ENCODE results near the gene LRP5.

- no peak for TF ChIP-seq CTCF (IDR thresholded peaks at IDR 0.05)
- no peak for TF ChIP-seq EP300 (IDR thresholded peaks at IDR 0.05)
Observed at GRCh38 chr11:68470304-68470811, 158.0 kb downstream of the LRP5 start.

Measured in ovary (tissue), 3 donors.